Fibroblast of peridontal ligament (primary cell): ENCODE data around the gene NME7.
A peak's percentile ranks its signal among the peaks of the same experiment; 100 is the strongest.

ENCODE experiments used
- DNase-seq: peaks from one replicate; pipeline ENCODE4 v3.0.0-alpha.2; 2010; ENCODE audit errors: extremely low read depth

Gene NME7

GRCh38 chr1:169106921-169107602 is 260.5 kb downstream of the NME7 start:
- peak; percentile 35 for DNase-seq

GRCh38 chr1:169106095-169106920 is 261.3 kb downstream of the NME7 start, which contains the start of gene ATP1B1:
TSS of gene ATP1B1 (plus strand) at chr1:169106690. CDS start at chr1:169106830, 140 bp downstream.
- DNase-seq: peak; percentile 47

- DNase-seq: no peak
These were observed 262.0 kb downstream of the NME7 start for GRCh38 chr1:169105434-169106094.

- no peak for DNase-seq
These were observed 262.5 kb downstream of the NME7 start for GRCh38 chr1:169105087-169105433.

- DNase-seq: no peak
These were observed 264.1 kb downstream of the NME7 start for GRCh38 chr1:169103480-169103893.

- DNase-seq: no peak
These were observed 264.6 kb downstream of the NME7 start for GRCh38 chr1:169103002-169103401.

- DNase-seq: peak; percentile 75
These were observed 265.0 kb downstream of the NME7 start for GRCh38 chr1:169102567-169102966.

GRCh38 chr1:169100651-169101088 is 266.9 kb downstream of the NME7 start:
- DNase-seq: no peak

- DNase-seq: no peak
These were observed 267.4 kb downstream of the NME7 start for GRCh38 chr1:169100208-169100607.

GRCh38 chr1:169099561-169099960 is 268.0 kb downstream of the NME7 start:
- DNase-seq: no peak

GRCh38 chr1:169098380-169098779 is 269.2 kb downstream of the NME7 start:
- no peak for DNase-seq

- DNase-seq: no peak
These were observed 272.6 kb downstream of the NME7 start for GRCh38 chr1:169094897-169095569.

- no peak for DNase-seq
These were observed 275.2 kb downstream of the NME7 start for GRCh38 chr1:169092399-169092798.

GRCh38 chr1:169091480-169091941 is 276.1 kb downstream of the NME7 start:
- no peak for DNase-seq

GRCh38 chr1:169090900-169091311 is 276.7 kb downstream of the NME7 start:
- no peak for DNase-seq

GRCh38 chr1:169090308-169090899 is 277.2 kb downstream of the NME7 start:
- no peak for DNase-seq

GRCh38 chr1:169089776-169090175 is 277.8 kb downstream of the NME7 start:
- DNase-seq: no peak

GRCh38 chr1:169087876-169088275 is 279.7 kb downstream of the NME7 start:
- DNase-seq: no peak

GRCh38 chr1:169086603-169087455 is 280.8 kb downstream of the NME7 start:
- peak; percentile 16 for DNase-seq

GRCh38 chr1:169085911-169086310 is 281.7 kb downstream of the NME7 start:
- no peak for DNase-seq
